Lung (tissue), 12 donors: ENCODE results near the gene PRTFDC1. TPM values are rescaled to one million over a fixed set of nuclear protein-coding genes. Genes with fewer than 3 reads are reported as not detected.
A peak's percentile ranks its signal among the peaks of the same experiment; 100 is the strongest.

ENCODE experiments used
- ATAC-seq: fragments of 200-7000 bp; cut with Tn5 transposase; one replicate; pipeline ENCODE4 v1.9.1; 2020; ENCODE audit warnings: moderate number of reproducible peaks; ENCODE audit not compliant: insufficient read depth, low FRiP score
- DNase-seq, 3 donors: peaks; one replicate each; pipeline ENCODE4 v3.0.0-alpha.2; 2013 to 2017
- H3K27ac ChIP-seq, 2 donors: one replicate each; pipeline ENCODE4 v1.5.1; 2013; ENCODE audit warnings: mild to moderate bottlenecking in 2 of 2, moderate library complexity in 2 of 2, control low read depth in 1 of 2, inconsistent platforms in 1 of 2, low read depth in 1 of 2, low read length in 1 of 2
- H3K27me3 ChIP-seq, 3 donors: one replicate each; pipeline ENCODE4 v1.5.1; 2013; ENCODE audit warnings: low read length in 2 of 3; ENCODE audit not compliant: control insufficient read depth in 3 of 3, insufficient read depth in 3 of 3
- H3K36me3 ChIP-seq, 4 donors: one replicate each; pipeline ENCODE4 v1.5.1; 2013; ENCODE audit warnings: low read length in 4 of 4, mild to moderate bottlenecking in 1 of 4, moderate library complexity in 1 of 4; ENCODE audit not compliant: control insufficient read depth in 4 of 4, insufficient read depth in 4 of 4
- H3K4me1 ChIP-seq, 5 donors: one replicate each; pipeline ENCODE4 v1.5.1; 2013; ENCODE audit warnings: low read length in 5 of 5, mild to moderate bottlenecking in 2 of 5, moderate library complexity in 1 of 5; ENCODE audit not compliant: control insufficient read depth in 5 of 5, insufficient read depth in 5 of 5
- H3K4me3 ChIP-seq: one replicate; pipeline ENCODE4 v1.5.1; 2013; ENCODE audit warnings: mild to moderate bottlenecking, control low read depth, moderate library complexity
- H3K9ac ChIP-seq, 2 donors: one replicate each; pipeline ENCODE4 v1.5.1; 2013; ENCODE audit warnings: low read length in 2 of 2, control low read depth in 1 of 2; ENCODE audit not compliant: insufficient read depth in 1 of 2
- H3K9me3 ChIP-seq, 4 donors: one replicate each; pipeline ENCODE4 v1.5.1; 2013; ENCODE audit warnings: low read length in 3 of 4, mild to moderate bottlenecking in 1 of 4, moderate library complexity in 1 of 4; ENCODE audit not compliant: control insufficient read depth in 4 of 4, insufficient read depth in 3 of 4
- CTCF ChIP-seq: IDR thresholded peaks from 2 replicates; pipeline ENCODE4 v1.5.1; 2012; ENCODE audit warnings: mild to moderate bottlenecking; ENCODE audit errors: control extremely low read depth, extremely low read depth
- WGBS, 2 donors: extraction: QIAGEN DNeasy Blood & Tissue Kit; methylation state at CpG; one replicate each; pipeline ENCODE4 v1.1.7; 2013; 5-methylcytosine and 5-hydroxymethylcytosine counted together
- polyA plus RNA-seq, 2 donors: library from polyadenylated mRNA; stranded (reverse); fragments of 200-250 nt; gene quantifications; one replicate each; pipeline ENCODE4 v1.2.1, GENCODE V29; 2013
- total RNA-seq, 2 donors: library from RNA; depleted of rRNA in 1 of 2; stranded (reverse); fragments of >200 nt in 1 of 2; gene quantifications; one replicate each; pipeline ENCODE4 v1.2.1, GENCODE V29; 2014 to 2021
- donor health status: control.
- donor health status: control.
- donor health status: Bipolar disorder and iron deficiency.
- donor health status: healthy.
- donor health status: DM: yes; HTN: yes; CAD: no.

PRTFDC1 gene
- total and polyA plus RNA-seq, 4 donors = 1.6 to 12.5 (median 3.1) TPM

GRCh38 chr10:24887855-24888231, 64.6 kb downstream of the PRTFDC1 start:
- Histone ChIP-seq H3K4me3 (no peak overlapping the region), H3K9ac (no peak overlapping the region), H3K27me3 (no peaks in the 10 kb centered on the region), H3K36me3 (no peaks in the 10 kb centered on the region), H3K9me3 (no peaks in the 10 kb centered on the region), H3K27ac (no peak overlapping the region), H3K4me1 (peaks cover 0 to 16% (median 2%) of the 10 kb centered on the region in 5 donors)
- ATAC-seq = no peak
- DNase-seq = no peak
- 83 to 90% methylated on average over 2 of the region's 2 CpGs for WGBS, 2 donors
- no peak for TF ChIP-seq CTCF

- WGBS, 2 donors = 76 to 85% methylated on average over 5 of the region's 5 CpGs
- H3K4me3 ChIP-seq = no peak overlapping the region
- peaks cover 0 to 22% (median 8%) of the 10 kb centered on the region in 5 donors for H3K4me1 ChIP-seq
- peak; percentile 46 to 62 (median 53) for DNase-seq
- no peaks in the 10 kb centered on the region for H3K36me3 ChIP-seq
- no peak overlapping the region for H3K9ac ChIP-seq
- TF ChIP-seq CTCF = no peak
- ATAC-seq = no peak
- no peaks in the 10 kb centered on the region for H3K27me3 ChIP-seq
- H3K9me3 ChIP-seq = no peaks in the 10 kb centered on the region
- H3K27ac ChIP-seq = no peak overlapping the region
Observed at GRCh38 chr10:24886290-24886680, 66.1 kb downstream of the PRTFDC1 start.

- WGBS, 2 donors = 82 to 94% methylated on average over 7 of the region's 7 CpGs
- DNase-seq (peak in 2 of 3 donors; percentile 84 to 86), ATAC-seq (no peak)
- Histone ChIP-seq H3K27ac (no peak overlapping the region), H3K4me3 (no peak overlapping the region), H3K4me1 (peaks cover 0 to 22% (median 8%) of the 10 kb centered on the region in 5 donors), H3K9me3 (no peaks in the 10 kb centered on the region), H3K27me3 (no peaks in the 10 kb centered on the region), H3K9ac (no peak overlapping the region), H3K36me3 (no peaks in the 10 kb centered on the region)
- no peak for TF ChIP-seq CTCF
Observed at GRCh38 chr10:24885551-24886289, 66.7 kb downstream of the PRTFDC1 start.
